HG02870 (cell line): ENCODE measurements around the gene VWF.
"Not testable (repeated sequence)": the region's sequence is repeated elsewhere in the genome, so short reads cannot be mapped to it uniquely, and the experiment has no call there.

ENCODE experiments used
- ATAC-seq: cut with Tn5 transposase; IDR thresholded peaks from one replicate; pipeline ENCODE4 v1.9.1; 2021; ENCODE audit warnings: mild to moderate bottlenecking, moderate library complexity; ENCODE audit not compliant: unreplicated experiment

Gene VWF

DNA sequence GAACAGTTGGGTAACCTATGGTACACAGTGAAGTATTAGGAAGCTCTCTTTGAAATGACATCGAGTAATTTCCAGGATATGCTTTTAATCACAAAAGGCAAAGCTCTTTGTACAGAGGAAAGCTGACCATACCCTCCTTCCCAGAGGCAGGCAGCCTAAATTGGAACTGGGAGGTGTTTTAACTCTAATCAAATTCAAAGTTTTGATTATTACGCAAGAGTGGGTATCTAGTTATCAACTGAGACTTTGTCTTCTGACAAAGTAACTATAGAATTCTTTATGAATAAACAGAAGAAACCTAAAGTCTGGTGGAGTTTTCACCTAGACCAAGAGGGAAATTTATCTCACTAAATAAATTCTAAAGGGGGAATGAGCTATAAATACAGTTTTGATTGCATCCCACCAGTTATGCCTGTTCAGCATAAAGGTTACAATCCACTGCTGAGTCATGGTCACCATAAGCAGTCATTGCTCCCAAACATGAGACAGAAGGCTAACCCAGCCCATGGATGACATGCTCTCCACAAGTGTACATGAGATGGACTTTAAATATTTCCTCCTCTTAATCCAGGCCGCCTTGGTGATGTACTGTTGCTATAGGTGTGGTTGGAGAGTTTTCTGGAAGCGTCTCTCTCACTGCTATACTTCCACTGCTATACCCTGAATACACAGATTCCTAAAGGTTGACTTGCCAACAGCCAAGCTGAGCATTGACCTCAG is 113.7 kb downstream of the VWF start:
- ATAC-seq, result not testable (repeated sequence)

GRCh38 chr12:5997260-5997659 is 127.2 kb downstream of the VWF start:
- no peak for ATAC-seq

- no peak for ATAC-seq
These were observed 128.0 kb downstream of the VWF start for GRCh38 chr12:5996459-5996858.

- no peak for ATAC-seq
These were observed 134.8 kb downstream of the VWF start for GRCh38 chr12:5989621-5990020.

DNA sequence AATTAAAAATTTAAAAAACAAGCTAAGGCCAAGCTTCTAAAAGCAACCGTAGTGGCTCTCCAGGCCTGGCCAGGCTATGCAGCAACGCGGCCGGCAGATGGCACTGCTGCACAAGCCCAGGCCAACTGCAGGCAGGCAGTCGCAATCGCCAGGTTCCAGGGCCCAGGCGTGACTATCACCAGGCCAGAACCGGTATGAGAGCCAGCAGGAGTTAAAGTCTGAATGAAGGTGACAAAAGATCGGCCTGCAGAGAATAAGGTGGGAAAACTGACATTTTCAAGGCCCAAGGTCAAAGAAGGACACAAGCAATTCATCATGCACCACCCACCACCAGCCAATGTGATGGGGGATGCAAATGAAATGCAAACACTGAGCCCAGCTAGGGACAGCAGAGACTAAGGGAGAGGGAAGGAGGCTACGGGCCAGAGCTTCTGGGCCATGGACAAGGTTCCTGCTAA is 135.8 kb downstream of the VWF start:
- ATAC-seq, result no peak

GRCh38 chr12:5988088-5988487 is 136.4 kb downstream of the VWF start:
- no peak for ATAC-seq

DNA sequence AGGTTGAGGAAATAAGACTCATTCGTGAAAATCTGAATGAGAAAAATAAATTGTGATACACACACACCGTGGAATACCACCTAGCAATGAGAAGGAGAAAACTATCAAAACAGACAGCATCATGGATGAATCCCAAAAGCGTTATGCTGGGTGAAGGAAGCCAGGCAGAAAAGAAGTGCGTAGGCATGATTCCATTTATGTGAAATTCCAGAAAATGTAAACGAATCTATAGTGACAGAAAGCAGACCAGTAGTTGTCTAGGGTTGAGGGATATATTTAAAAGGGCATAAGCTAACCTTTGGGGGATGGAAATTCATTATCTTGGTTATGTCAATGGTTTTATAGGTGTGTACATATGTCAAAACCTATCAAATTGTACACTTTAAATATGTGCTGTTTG is 136.9 kb downstream of the VWF start:
- no peak for ATAC-seq

DNA sequence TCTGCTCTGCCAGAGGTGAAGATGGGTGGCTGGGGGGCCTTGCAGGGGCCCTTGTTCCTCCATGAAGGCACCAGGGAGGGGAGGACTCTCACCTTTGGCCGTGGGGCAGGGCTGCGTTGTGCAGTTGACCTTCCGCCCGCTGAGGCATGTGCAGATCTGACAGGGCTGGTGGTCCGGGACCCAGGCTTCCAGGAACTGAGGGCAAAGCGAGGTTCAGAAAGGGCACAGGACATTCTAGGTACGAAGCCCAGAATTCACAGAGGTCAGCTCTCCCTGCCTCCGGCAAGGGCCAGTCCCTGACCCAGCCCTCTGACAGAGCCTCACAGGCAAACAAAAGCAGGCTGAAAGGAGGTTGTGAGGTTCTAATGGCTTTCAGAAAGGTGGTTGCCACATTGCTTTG is 139.0 kb downstream of the VWF start:
- no peak for ATAC-seq

- no peak for ATAC-seq
These were observed 139.6 kb downstream of the VWF start for GRCh38 chr12:5984873-5985272.

GRCh38 chr12:5982106-5982505 is 142.4 kb downstream of the VWF start:
- no peak for ATAC-seq

- ATAC-seq, result no peak
These were observed 146.9 kb downstream of the VWF start for GRCh38 chr12:5977556-5977955.

DNA sequence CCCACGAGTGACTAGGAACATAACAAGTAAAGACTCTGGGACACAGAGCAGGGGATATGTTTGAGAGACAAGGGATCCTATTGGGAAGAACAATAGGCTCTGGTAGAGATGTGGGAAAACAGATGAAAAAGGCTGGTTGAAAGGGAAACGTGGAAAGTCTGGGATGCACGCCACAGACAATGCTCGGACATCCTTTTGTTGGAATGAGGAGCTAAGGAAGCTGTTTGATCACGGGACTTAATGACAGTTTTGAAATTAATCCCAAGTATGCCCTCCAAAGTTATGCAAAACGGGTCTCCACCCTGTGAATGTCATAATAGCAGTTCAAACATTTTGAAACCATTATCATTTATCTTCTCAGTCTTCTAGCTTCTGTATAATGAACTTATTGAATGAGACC is 147.8 kb downstream of the VWF start:
- ATAC-seq, result no peak

GRCh38 chr12:5976196-5976595 is 148.3 kb downstream of the VWF start:
- ATAC-seq, result no peak

GRCh38 chr12:5973461-5974115 is 150.9 kb downstream of the VWF start:
- ATAC-seq, result no peak

- ATAC-seq, result no peak
These were observed 152.1 kb downstream of the VWF start for GRCh38 chr12:5972387-5972786.

GRCh38 chr12:5971194-5971850 is 153.1 kb downstream of the VWF start:
- ATAC-seq, result no peak

- ATAC-seq, result no peak
These were observed 154.3 kb downstream of the VWF start for GRCh38 chr12:5969974-5970690.

DNA sequence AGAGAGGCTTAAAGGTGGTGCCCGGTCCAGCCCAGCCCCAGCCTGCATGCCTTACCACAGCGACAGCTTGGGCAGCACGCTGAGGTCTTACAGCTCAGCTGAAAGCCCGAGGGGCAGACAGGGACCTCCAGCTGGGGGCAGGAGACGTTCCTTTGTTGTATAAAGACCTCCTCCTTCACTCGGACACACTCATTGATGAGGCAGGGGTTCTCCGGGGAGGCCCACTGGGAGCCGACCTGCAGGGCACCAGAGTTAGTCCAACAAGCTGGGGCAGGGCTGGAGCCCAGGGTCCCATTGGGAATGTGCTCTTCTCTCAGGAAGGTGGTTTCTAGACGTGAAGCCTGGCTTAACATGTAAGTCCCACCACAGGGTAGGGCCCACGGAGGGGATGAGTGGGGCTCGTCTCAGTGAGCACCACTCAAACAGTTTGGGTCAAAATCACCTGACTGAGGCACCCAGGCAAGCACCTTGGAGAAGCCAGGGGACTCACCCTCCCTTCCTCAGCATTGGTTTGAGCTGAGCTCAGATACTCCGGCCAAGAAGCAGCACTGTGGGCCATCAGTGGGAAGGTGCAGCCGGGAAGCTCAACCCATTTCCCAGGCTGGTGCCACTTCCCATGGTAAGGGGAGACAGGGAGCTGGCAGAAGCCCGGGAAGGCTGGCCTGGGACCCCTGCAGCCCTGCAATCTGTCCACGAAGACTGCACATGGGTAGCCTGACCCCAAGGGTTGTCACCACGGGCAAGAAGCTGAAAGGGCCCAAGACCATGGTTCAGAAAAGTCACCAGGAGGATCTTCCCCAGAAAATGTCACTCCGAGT is 155.1 kb downstream of the VWF start:
- ATAC-seq, result no peak

- ATAC-seq, result no peak
These were observed 156.6 kb downstream of the VWF start for GRCh38 chr12:5967645-5968415.
